GM10266 (cell line): ENCODE measurements around the gene ALPK3.

Source experiments
- DNase-seq: peaks from one replicate; pipeline ENCODE4 v3.0.0; 2012; ENCODE audit errors: extremely low spot score
- CTCF ChIP-seq: IDR thresholded peaks from 2 replicates; pipeline ENCODE4 v1.5.1; 2012; ENCODE audit warnings: mild to moderate bottlenecking, low read depth; ENCODE audit not compliant: control insufficient read depth, insufficient read depth; ENCODE audit errors: missing control alignments

Gene ALPK3

GRCh38 chr15:84915606-84915958 lies 98.4 kb downstream of the ALPK3 start:
- TF ChIP-seq CTCF: no peak
- DNase-seq: no peak

- no peak for TF ChIP-seq CTCF
- DNase-seq: no peak
Measured at GRCh38 chr15:84917452-84917851, 100.3 kb downstream of the ALPK3 start.

GRCh38 chr15:84919106-84919667 lies 102.0 kb downstream of the ALPK3 start:
- no peak for DNase-seq

GRCh38 chr15:84921121-84921520 lies 104.0 kb downstream of the ALPK3 start:
- no peak for DNase-seq
- TF ChIP-seq CTCF: no peak

More at GRCh38 chr15:84919106-84919667, 102.0 kb downstream of the ALPK3 start:
- TF ChIP-seq CTCF: no peak

GRCh38 chr15:84922530-84922929 lies 105.4 kb downstream of the ALPK3 start:
- TF ChIP-seq CTCF: no peak
- DNase-seq: no peak
